ENCODE results near the gene DPH5. TPM values are rescaled to one million over a fixed set of nuclear protein-coding genes. Genes with fewer than 3 reads are reported as not detected.
A peak's percentile ranks its signal among the peaks of the same experiment; 100 is the strongest.
"Not testable (repeated sequence)": the region's sequence is repeated elsewhere in the genome, so short reads cannot be mapped to it uniquely, and the experiment has no call there.

Gene DPH5
- total RNA-seq, 2 experiments from 2014 or later: 61.7 to 66.3 TPM

DNA sequence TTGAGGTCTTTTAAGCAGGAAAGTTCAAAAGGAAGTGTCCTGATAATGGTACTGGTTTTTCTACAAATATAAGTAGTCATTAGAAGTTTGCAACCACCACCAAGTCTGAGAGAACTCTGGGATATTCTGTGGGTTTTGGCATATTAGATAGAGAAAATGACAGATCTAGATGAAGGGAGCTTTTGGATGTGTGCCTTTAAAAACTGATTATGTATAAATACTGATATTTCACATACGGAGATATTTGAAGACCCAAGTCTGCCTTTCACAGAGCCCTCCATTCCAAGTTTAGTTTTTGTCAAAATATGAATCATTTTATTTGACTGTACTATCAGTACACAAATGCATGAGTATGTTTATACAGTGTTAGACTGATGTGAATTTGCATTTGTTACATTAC lies 48.6 kb downstream of the DPH5 start:
- Mint-ChIP-seq H3K27ac (no peak overlapping the region), H3K4me3 (no peak overlapping the region), H3K9me3 (no peaks in the 10 kb centered on the region), H3K36me3 (ENCODE audit: low read depth) (peaks cover 56% of the 10 kb centered on the region), H3K27me3 (ENCODE audit: low read depth) (no peaks in the 10 kb centered on the region), H3K4me1 (ENCODE audit: low read depth) (peaks cover 8% of the 10 kb centered on the region)
- CTCF ChIA-PET: interaction anchor here (0.7 to 1.6 kb wide), 3 partner anchors 11 to 399 kb away, joined by 3 read pairs; no protein-coding TSS in a partner anchor
- intact Hi-C loops (cut with micrococcal nuclease): loop anchor here (2.0 kb wide), 1 partner anchor 14 kb away; no protein-coding TSS in a partner anchor
- DNase-seq: no peak

- DNase-seq: no peak
- intact Hi-C loops (cut with micrococcal nuclease): no loop called here
- Mint-ChIP-seq H3K36me3 (ENCODE audit: low read depth) (peaks cover 46% of the 10 kb centered on the region), H3K4me1 (ENCODE audit: low read depth) (peaks cover 31% of the 10 kb centered on the region), H3K9me3 (no peaks in the 10 kb centered on the region), H3K4me3 (no peak overlapping the region), H3K27ac (no peak overlapping the region), H3K27me3 (ENCODE audit: low read depth) (no peaks in the 10 kb centered on the region)
- CTCF ChIA-PET: interaction anchor here (1.6 kb wide), 1 partner anchor 316 kb away, joined by 3 read pairs; no protein-coding TSS in a partner anchor
Measured at GRCh38 chr1:100972185-100972584, 53.4 kb downstream of the DPH5 start.

DNA sequence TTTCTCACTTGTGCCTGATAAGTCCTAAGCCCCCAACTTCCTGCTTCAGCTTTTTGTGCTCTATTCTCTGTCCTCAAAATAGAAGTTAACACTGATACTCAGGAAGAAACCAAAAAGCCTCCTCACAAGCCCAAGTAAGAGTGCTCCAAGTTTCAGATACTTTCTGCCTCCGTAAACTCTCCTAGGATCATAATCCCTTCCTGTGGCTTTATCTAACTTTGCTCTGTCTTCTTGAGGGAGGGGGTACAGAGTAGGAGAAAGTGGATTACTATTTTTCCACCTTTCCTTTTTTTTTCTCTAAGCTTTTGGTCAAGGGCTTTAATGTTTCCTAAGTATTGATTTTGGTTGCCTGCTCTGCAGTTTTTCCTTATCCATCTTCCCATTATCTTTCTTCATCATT lies 54.6 kb downstream of the DPH5 start:
- Mint-ChIP-seq H3K27ac (no peak overlapping the region), H3K9me3 (no peaks in the 10 kb centered on the region), H3K27me3 (ENCODE audit: low read depth) (no peaks in the 10 kb centered on the region), H3K4me1 (ENCODE audit: low read depth) (peaks cover 31% of the 10 kb centered on the region), H3K36me3 (ENCODE audit: low read depth) (peaks cover 48% of the 10 kb centered on the region), H3K4me3 (no peak overlapping the region)
- CTCF ChIA-PET: no interaction called here
- intact Hi-C loops (cut with micrococcal nuclease): loop anchor here (2.0 kb wide), 1 partner anchor 14 kb away; no protein-coding TSS in a partner anchor
- DNase-seq: no peak

GRCh38 chr1:100969327-100969726 lies 56.3 kb downstream of the DPH5 start:
- no peak for DNase-seq
- Mint-ChIP-seq H3K4me1 (ENCODE audit: low read depth) (peaks cover 29% of the 10 kb centered on the region), H3K27ac (no peak overlapping the region), H3K4me3 (no peak overlapping the region), H3K9me3 (no peaks in the 10 kb centered on the region), H3K36me3 (ENCODE audit: low read depth) (peaks cover 49% of the 10 kb centered on the region), H3K27me3 (ENCODE audit: low read depth) (no peaks in the 10 kb centered on the region)
- CTCF ChIA-PET: interaction anchor here (0.8 to 1.9 kb wide), 2 partner anchors 9 to 68 kb away, joined by 3 to 8 read pairs; no protein-coding TSS in a partner anchor
- intact Hi-C loops (cut with micrococcal nuclease): no loop called here

- CTCF ChIA-PET: interaction anchor here (1.7 to 1.9 kb wide), 2 partner anchors 9 to 320 kb away, joined by 4 to 8 read pairs; no protein-coding TSS in a partner anchor
- Mint-ChIP-seq H3K4me1 (ENCODE audit: low read depth) (peaks cover 29% of the 10 kb centered on the region), H3K27ac (no peak overlapping the region), H3K4me3 (no peak overlapping the region), H3K36me3 (ENCODE audit: low read depth) (peaks cover 45% of the 10 kb centered on the region), H3K27me3 (ENCODE audit: low read depth) (no peaks in the 10 kb centered on the region), H3K9me3 (no peaks in the 10 kb centered on the region)
- intact Hi-C loops (cut with micrococcal nuclease): no loop called here
- no peak for DNase-seq
Measured at GRCh38 chr1:100968621-100969020, 57.0 kb downstream of the DPH5 start.

GRCh38 chr1:100960098-100960497 lies 65.5 kb downstream of the DPH5 start:
- Mint-ChIP-seq H3K9me3 (no peaks in the 10 kb centered on the region), H3K27ac (no peak overlapping the region), H3K4me1 (ENCODE audit: low read depth) (peaks cover 40% of the 10 kb centered on the region), H3K36me3 (ENCODE audit: low read depth) (peaks cover 45% of the 10 kb centered on the region), H3K27me3 (ENCODE audit: low read depth) (no peaks in the 10 kb centered on the region), H3K4me3 (no peak overlapping the region)
- DNase-seq: no peak
- intact Hi-C loops (cut with micrococcal nuclease): no loop called here
- CTCF ChIA-PET: interaction anchor here (0.6 to 2.1 kb wide), 5 partner anchors 9 to 547 kb away, joined by 3 to 8 read pairs (median 5); no protein-coding TSS in a partner anchor

- intact Hi-C loops (cut with micrococcal nuclease): no loop called here
- CTCF ChIA-PET: interaction anchor here (0.7 to 2.1 kb wide), 5 partner anchors 9 to 328 kb away, joined by 3 to 8 read pairs (median 5); no protein-coding TSS in a partner anchor
- no peaks in the 10 kb centered on the region for H3K9me3 Mint-ChIP-seq
- DNase-seq: no peak
- H3K4me1 Mint-ChIP-seq (ENCODE audit: low read depth): peaks cover 40% of the 10 kb centered on the region
- peaks cover 43% of the 10 kb centered on the region for H3K36me3 Mint-ChIP-seq (ENCODE audit: low read depth)
- H3K27ac Mint-ChIP-seq: no peak overlapping the region
- no peaks in the 10 kb centered on the region for H3K27me3 Mint-ChIP-seq (ENCODE audit: low read depth)
- H3K4me3 Mint-ChIP-seq: no peak overlapping the region
Measured at GRCh38 chr1:100959502-100960060, 66.0 kb downstream of the DPH5 start.

- CTCF ChIA-PET: interaction anchor here (0.5 to 1.4 kb wide), 5 partner anchors 40 to 565 kb away, joined by 3 to 5 read pairs (median 3); no protein-coding TSS in a partner anchor
- peaks cover 50% of the 10 kb centered on the region for H3K36me3 Mint-ChIP-seq (ENCODE audit: low read depth)
- no peak overlapping the region for H3K4me3 Mint-ChIP-seq
- peaks cover 28% of the 10 kb centered on the region for H3K9me3 Mint-ChIP-seq
- peaks cover 62% of the 10 kb centered on the region for H3K4me1 Mint-ChIP-seq (ENCODE audit: low read depth)
- no peak for DNase-seq
- H3K27ac Mint-ChIP-seq: peak overlapping the region; percentile 65
- no peaks in the 10 kb centered on the region for H3K27me3 Mint-ChIP-seq (ENCODE audit: low read depth)
- intact Hi-C loops (cut with micrococcal nuclease): loop anchor here (1.0 kb wide), 4 partner anchors 157 to 304 kb away; no protein-coding TSS in a partner anchor
Measured at GRCh38 chr1:100955322-100955721, 70.3 kb downstream of the DPH5 start.

DNA sequence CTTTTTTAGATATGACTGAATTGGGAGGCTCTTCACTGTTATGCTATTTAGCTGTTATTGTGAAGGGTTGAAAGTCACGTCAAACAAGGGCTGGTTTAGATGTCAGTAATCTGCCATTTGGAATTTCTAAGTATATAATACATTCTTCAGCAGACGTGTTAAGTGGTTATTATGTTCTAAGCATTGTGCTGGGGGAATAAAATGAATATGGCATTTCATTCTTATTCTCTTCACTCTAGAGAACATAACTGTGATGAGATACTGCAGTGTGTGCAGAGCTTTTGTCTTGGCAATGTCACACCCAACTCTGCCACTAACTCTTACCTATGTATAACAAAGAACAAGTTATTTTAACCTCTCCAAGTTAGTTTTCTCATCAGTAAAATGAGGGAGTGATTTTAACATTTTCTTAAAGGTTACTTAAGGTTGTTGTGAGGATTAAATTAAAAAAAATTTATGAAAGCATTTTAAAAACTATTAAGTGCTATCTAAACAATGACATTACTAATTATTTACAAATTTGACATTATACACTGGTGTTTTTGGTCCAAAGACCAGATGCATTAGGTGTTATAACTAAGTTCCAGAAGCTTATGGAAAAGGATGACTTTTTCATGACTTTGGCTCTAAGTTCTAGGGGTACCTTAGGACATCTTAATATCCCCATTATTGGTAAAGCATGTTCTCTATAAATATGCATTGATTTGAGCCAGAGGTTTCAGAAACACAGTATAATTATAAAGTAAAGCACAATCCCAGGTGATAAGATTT lies 71.4 kb downstream of the DPH5 start:
- Mint-ChIP-seq H3K4me1 (ENCODE audit: low read depth) (peaks cover 61% of the 10 kb centered on the region), H3K36me3 (ENCODE audit: low read depth) (peaks cover 52% of the 10 kb centered on the region), H3K27me3 (ENCODE audit: low read depth) (no peaks in the 10 kb centered on the region), H3K9me3 (peaks cover 28% of the 10 kb centered on the region), H3K27ac (peak overlapping the region; percentile 80), H3K4me3 (no peak overlapping the region)
- intact Hi-C loops (cut with micrococcal nuclease): loop anchor here (1.0 to 5.0 kb wide), 8 partner anchors 12 to 512 kb away; partner anchors contain the start of genes DPH5 and EXTL2
- CTCF ChIA-PET: interaction anchor here (0.6 to 1.5 kb wide), 7 partner anchors 31 to 336 kb away, joined by 3 to 5 read pairs (median 3); no protein-coding TSS in a partner anchor
- DNase-seq: no peak

DNA sequence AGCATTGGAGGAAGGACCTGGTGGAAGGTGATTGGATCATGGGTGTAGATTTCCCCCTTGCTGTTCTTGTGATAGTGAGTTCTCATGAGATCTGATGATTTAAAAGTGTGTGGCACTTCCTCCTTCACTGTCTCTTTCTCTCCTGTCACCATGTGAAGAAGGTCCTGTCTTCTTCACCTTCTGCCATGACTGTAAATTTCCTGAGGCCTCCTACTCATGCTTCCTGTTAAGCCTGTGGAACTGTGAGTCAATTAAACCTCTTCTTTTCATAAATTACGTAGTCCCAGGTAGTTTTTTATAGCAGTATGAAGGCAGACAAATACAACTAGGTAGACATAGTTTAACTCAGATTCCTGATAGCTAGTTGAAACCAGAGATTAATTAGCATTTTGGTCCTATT lies 72.6 kb downstream of the DPH5 start:
- peaks cover 36% of the 10 kb centered on the region for H3K9me3 Mint-ChIP-seq
- peak overlapping the region; percentile 80 for H3K27ac Mint-ChIP-seq
- intact Hi-C loops (cut with micrococcal nuclease): loop anchor here (1.0 to 5.0 kb wide), 8 partner anchors 11 to 511 kb away; partner anchors contain the start of genes DPH5 and EXTL2
- CTCF ChIA-PET: interaction anchor here (1.0 to 1.5 kb wide), 2 partner anchors 335 to 337 kb away, joined by 3 to 4 read pairs; no protein-coding TSS in a partner anchor
- H3K4me1 Mint-ChIP-seq (ENCODE audit: low read depth): peaks cover 65% of the 10 kb centered on the region
- H3K4me3 Mint-ChIP-seq; H3K27me3 Mint-ChIP-seq (ENCODE audit: low read depth): not testable (repeated sequence)
- H3K36me3 Mint-ChIP-seq (ENCODE audit: low read depth): peaks cover 64% of the 10 kb centered on the region
- peak; percentile 58 for DNase-seq

- DNase-seq: no peak
- CTCF ChIA-PET: interaction anchor here (0.6 kb wide), 1 partner anchor 235 kb away, joined by 5 read pairs; no protein-coding TSS in a partner anchor
- Mint-ChIP-seq H3K27ac (peak overlapping the region; percentile 80), H3K9me3 (peaks cover 43% of the 10 kb centered on the region), H3K27me3 (ENCODE audit: low read depth) (no peaks in the 10 kb centered on the region), H3K4me3 (no peak overlapping the region), H3K36me3 (ENCODE audit: low read depth) (peaks cover 68% of the 10 kb centered on the region), H3K4me1 (ENCODE audit: low read depth) (peaks cover 73% of the 10 kb centered on the region)
- intact Hi-C loops (cut with micrococcal nuclease): loop anchor here (2.0 to 5.0 kb wide), 2 partner anchors 57 to 510 kb away; partner anchors contain the start of gene EXTL2
Measured at GRCh38 chr1:100952104-100952745, 73.4 kb downstream of the DPH5 start.

All from activated naive CD4-positive, alpha-beta T cell treated with anti-CD3 and anti-CD28 coated beads for 36 hours (primary cell).